PC-3 (cell line): Measurements from ENCODE around the gene UQCC2. TPM values are rescaled to one million over a fixed set of nuclear protein-coding genes. Genes with fewer than 3 reads are reported as not detected.

ENCODE experiments used
- ATAC-seq: fragments of 200-7000 bp; cut with Tn5 transposase; 2 replicates; pipeline ENCODE4 v1.9.1; 2020; ENCODE audit warnings: mild to moderate bottlenecking, moderate library complexity
- BruUV-seq: library from RNA; stranded (reverse); fragments of 400-500 nt; replicated peaks from 2 replicates; lab custom pipeline; 2021; lab: Mats Ljungman, UMichigan
- CTCF ChIA-PET: fragments of 300-600 bp; sonication (Branson Sonifier 250); formaldehyde crosslinking; loops from one replicate; lab custom pipeline; 2022; ENCODE audit warnings: antibody characterized with exemption; lab: Charles Lee
- POLR2A ChIA-PET: fragments of 300-600 bp; sonication (Branson Sonifier 250); formaldehyde crosslinking; loops from one replicate; lab custom pipeline; 2022; ENCODE audit warnings: antibody characterized with exemption; ENCODE audit not compliant: unreplicated experiment; lab: Charles Lee
- DNase-seq: peaks from one replicate; pipeline ENCODE4 v3.0.0-alpha.2; 2015
- H2AFZ ChIP-seq: fragments of 300-600 bp; sonication (generic); 2 replicates; pipeline ENCODE4 v1.6.0; 2016; ENCODE audit warnings: antibody characterized with exemption, low read length
- H3F3A ChIP-seq: fragments of 300-600 bp; sonication (generic); one replicate; pipeline ENCODE4 v1.6.0; 2017; ENCODE audit warnings: antibody characterized with exemption, low read length, control low read depth, mild to moderate bottlenecking; ENCODE audit not compliant: unreplicated experiment
- H3K27ac ChIP-seq: fragments of 300-600 bp; sonication (generic); 2 replicates; pipeline ENCODE4 v1.5.1; 2016; ENCODE audit warnings: mild to moderate bottlenecking, low read length
- H3K27me3 ChIP-seq: fragments of 300-600 bp; sonication (generic); 2 replicates; pipeline ENCODE4 v1.6.1; 2016; ENCODE audit warnings: low read length, mixed read lengths
- H3K36me3 ChIP-seq: fragments of 300-600 bp; sonication (generic); 2 replicates; pipeline ENCODE4 v1.6.1; 2016; ENCODE audit warnings: low read depth, mixed run types, low read length, mixed read lengths
- H3K4me1 ChIP-seq: fragments of 300-600 bp; sonication (generic); 2 replicates; pipeline ENCODE4 v1.5.1; 2016; ENCODE audit warnings: low read length; ENCODE audit not compliant: insufficient read depth
- H3K4me2 ChIP-seq: fragments of 300-600 bp; sonication (generic); 2 replicates; pipeline ENCODE4 v1.6.0; 2016; ENCODE audit warnings: low read length
- H3K4me3 ChIP-seq: fragments of 300-600 bp; sonication (generic); 2 replicates; pipeline ENCODE4 v1.5.1; 2016; ENCODE audit warnings: mild to moderate bottlenecking, low read length, mixed read lengths
- H3K79me2 ChIP-seq: fragments of 300-600 bp; sonication (generic); 2 replicates; pipeline ENCODE4 v1.6.1; 2017; ENCODE audit warnings: low read length, mixed read lengths
- H3K9ac ChIP-seq: fragments of 300-600 bp; sonication (generic); 2 replicates; pipeline ENCODE4 v1.6.0; 2016; ENCODE audit warnings: mild to moderate bottlenecking, low read length
- H3K9me2 ChIP-seq: fragments of 300-600 bp; sonication (generic); replicated peaks from 2 replicates; pipeline ENCODE4 v1.6.1; 2016; ENCODE audit warnings: mixed run types, low read length, mixed read lengths
- H3K9me3 ChIP-seq: fragments of 300-600 bp; sonication (generic); 2 replicates; pipeline ENCODE4 v1.6.1; 2016; ENCODE audit warnings: low read length, mixed read lengths
- H4K20me1 ChIP-seq: fragments of 300-600 bp; sonication (generic); 2 replicates; pipeline ENCODE4 v1.6.1; 2016; ENCODE audit warnings: low read length, mixed read lengths
- CTCF ChIP-seq: fragments of 300-600 bp; sonication (generic); conservative IDR thresholded peaks from 2 replicates; pipeline ENCODE4 v1.5.1; 2017; ENCODE audit warnings: antibody characterized with exemption, low read depth, mild to moderate bottlenecking, low read length
- EZH2 ChIP-seq: fragments of 300-600 bp; sonication (generic); IDR thresholded peaks from one replicate; pipeline ENCODE4 v1.6.1; 2017; ENCODE audit warnings: antibody characterized with exemption, mild to moderate bottlenecking, low read length; ENCODE audit not compliant: unreplicated experiment
- EZH2phosphoT487 ChIP-seq: fragments of 300-600 bp; sonication (generic); IDR thresholded peaks from 2 replicates; pipeline ENCODE4 v1.6.1; 2018; ENCODE audit warnings: mild to moderate bottlenecking, antibody characterized with exemption, low read length, borderline replicate concordance
- intact Hi-C: fragments of 100-400 bp; cut with micrococcal nuclease; formaldehyde crosslinking; loops from 2 replicates; pipeline ENCODE4 v1.9.0; 2023
- total RNA-seq: library from RNA; depleted of rRNA; stranded (reverse); fragments of >200 nt; gene quantifications from 2 replicates; pipeline ENCODE4 v1.2.3, GENCODE V29; 2014

Gene UQCC2
- total RNA-seq, 1 experiment from 2014 or later = 107 TPM

GRCh38 chr6:33740794-33741193, 29.3 kb upstream of the UQCC2 start:
- H3K79me2 ChIP-seq = no peaks in the 10 kb centered on the region
- DNase-seq (no peak), ATAC-seq (no peak)
- H2AFZ ChIP-seq = no peak overlapping the region
- CTCF ChIA-PET = no interaction called here
- peaks cover 6% of the 10 kb centered on the region for H3K4me1 ChIP-seq
- H3F3A ChIP-seq = no peaks in the 10 kb centered on the region
- H3K9me3 ChIP-seq = no peaks in the 10 kb centered on the region
- no peak overlapping the region for H3K27ac ChIP-seq
- no peaks in the 10 kb centered on the region for H4K20me1 ChIP-seq
- no peaks in the 10 kb centered on the region for H3K36me3 ChIP-seq
- no peak overlapping the region for H3K9ac ChIP-seq
- intact Hi-C loops = no loop called here
- POLR2A ChIA-PET = no interaction called here
- H3K27me3 ChIP-seq = no peaks in the 10 kb centered on the region
- no peak overlapping the region for H3K4me3 ChIP-seq
- no peaks in the 10 kb centered on the region for H3K9me2 ChIP-seq
- TF ChIP-seq CTCF (no peak), EZH2 (no peak), EZH2phosphoT487 (no peak)
- H3K4me2 ChIP-seq = no peak overlapping the region
- no TSS peak for BruUV-seq

GRCh38 chr6:33740204-33740608, 28.7 kb upstream of the UQCC2 start:
- Histone ChIP-seq H3K27ac (no peak overlapping the region), H3F3A (no peaks in the 10 kb centered on the region), H3K9me3 (no peaks in the 10 kb centered on the region), H3K4me1 (peaks cover 6% of the 10 kb centered on the region), H3K9me2 (no peaks in the 10 kb centered on the region), H3K4me3 (no peak overlapping the region), H3K27me3 (no peaks in the 10 kb centered on the region), H2AFZ (no peak overlapping the region), H3K9ac (no peak overlapping the region), H4K20me1 (no peaks in the 10 kb centered on the region), H3K79me2 (no peaks in the 10 kb centered on the region), H3K36me3 (no peaks in the 10 kb centered on the region), H3K4me2 (no peak overlapping the region)
- TF ChIP-seq EZH2 = no peak
- no peak for TF ChIP-seq CTCF
- TF ChIP-seq EZH2phosphoT487 = no peak
- ATAC-seq (no peak), DNase-seq (no peak)
- no TSS peak for BruUV-seq
- POLR2A ChIA-PET = no interaction called here
- intact Hi-C loops = no loop called here
- CTCF ChIA-PET = no interaction called here

GRCh38 chr6:33739571-33739970, 28.1 kb upstream of the UQCC2 start:
- BruUV-seq = no TSS peak
- Histone ChIP-seq H3K9ac (no peak overlapping the region), H3K4me1 (peaks cover 6% of the 10 kb centered on the region), H3K9me3 (no peaks in the 10 kb centered on the region), H4K20me1 (no peaks in the 10 kb centered on the region), H3K9me2 (no peaks in the 10 kb centered on the region), H3K27me3 (no peaks in the 10 kb centered on the region), H2AFZ (no peak overlapping the region), H3K36me3 (no peaks in the 10 kb centered on the region), H3K27ac (no peak overlapping the region), H3K79me2 (no peaks in the 10 kb centered on the region), H3K4me3 (no peak overlapping the region), H3K4me2 (no peak overlapping the region), H3F3A (no peaks in the 10 kb centered on the region)
- DNase-seq = no peak
- TF ChIP-seq CTCF (no peak), EZH2 (no peak), EZH2phosphoT487 (no peak)
- CTCF ChIA-PET = no interaction called here
- intact Hi-C loops = no loop called here
- POLR2A ChIA-PET = no interaction called here
- ATAC-seq = no peak
